ENCODE data around the gene MAP1A. TPM values are rescaled to one million over a fixed set of nuclear protein-coding genes. Genes with fewer than 3 reads are reported as not detected.

Gene MAP1A
- total RNA-seq: 0.76 TPM

GRCh38 chr15:43517354-43518196 is at the start of gene MAP1A:
MAP1A (plus strand) TSS chr15:43517608; CDS start chr15:43521474, 3,866 bp downstream.
- ATAC-seq: peak; percentile 20

GRCh38 chr15:43469867-43470266 is 47.5 kb upstream of the MAP1A start:
- no peak for ATAC-seq

GRCh38 chr15:43471975-43472374 is 45.4 kb upstream of the MAP1A start:
- no peak for ATAC-seq

- ATAC-seq: no peak
Observed at GRCh38 chr15:43473885-43474284, 43.5 kb upstream of the MAP1A start.

GRCh38 chr15:43483297-43484128 is 33.9 kb upstream of the MAP1A start:
- ATAC-seq: no peak

GRCh38 chr15:43484455-43484854 is 33.0 kb upstream of the MAP1A start:
- ATAC-seq: no peak

- ATAC-seq: no peak
Observed at GRCh38 chr15:43487271-43487895, 30.0 kb upstream of the MAP1A start.

GRCh38 chr15:43488790-43489189 is 28.6 kb upstream of the MAP1A start:
- ATAC-seq: no peak

GRCh38 chr15:43489191-43489590 is 28.2 kb upstream of the MAP1A start:
- ATAC-seq: no peak

GRCh38 chr15:43492266-43492665 is 25.1 kb upstream of the MAP1A start:
- no peak for ATAC-seq

- peak; percentile 99 for ATAC-seq
Observed at GRCh38 chr15:43492673-43493601, 24.5 kb upstream of the MAP1A start, which contains the start of gene TP53BP1. TP53BP1 (minus strand) TSS chr15:43493156; CDS start chr15:43493043, 113 bp downstream.

- no peak for ATAC-seq
Observed at GRCh38 chr15:43493703-43494472, 23.5 kb upstream of the MAP1A start.

- no peak for ATAC-seq
Observed at GRCh38 chr15:43498990-43499389, 18.4 kb upstream of the MAP1A start.

- no peak for ATAC-seq
Observed at GRCh38 chr15:43499635-43500034, 17.8 kb upstream of the MAP1A start.

- ATAC-seq: no peak
Observed at GRCh38 chr15:43505738-43506137, 11.7 kb upstream of the MAP1A start.

- ATAC-seq: no peak
Observed at GRCh38 chr15:43508421-43508820, 9.0 kb upstream of the MAP1A start.

- ATAC-seq: no peak
Observed at GRCh38 chr15:43508991-43509659, 8.3 kb upstream of the MAP1A start.

GRCh38 chr15:43509660-43510199 is 7.7 kb upstream of the MAP1A start:
- ATAC-seq: no peak

GRCh38 chr15:43510200-43511011 is 7.0 kb upstream of the MAP1A start:
- peak; percentile 99 for ATAC-seq
